Measurements from ENCODE around the gene HSPBP1. TPM values are rescaled to one million over a fixed set of nuclear protein-coding genes. Genes with fewer than 3 reads are reported as not detected.
A peak's percentile ranks its signal among the peaks of the same experiment; 100 is the strongest.

Gene HSPBP1
- total and polyA plus RNA-seq, 2 donors from 2014 or later, result 37.6 to 55.9 TPM

- intact Hi-C loops (cut with DNase I), result no loop called here
- Histone ChIP-seq H3K27me3 (ENCODE audit: control insufficient read depth, insufficient read depth, low read length) (no peaks in the 10 kb centered on the region), H3K36me3 (ENCODE audit: control insufficient read depth in 2 of 3, insufficient read depth in 3 of 3, low read length in 3 of 3) (peaks cover 0 to 4% (median 0%) of the 10 kb centered on the region in 3 donors), H3K4me1 (ENCODE audit: control insufficient read depth in 2 of 3, insufficient read depth in 2 of 3, low read depth in 1 of 3, low read length in 3 of 3) (no peaks in the 10 kb centered on the region), H3K9ac (ENCODE audit: low read length in 3 of 3) (no peak overlapping the region), H3K4me3 (ENCODE audit: low read length in 3 of 3) (no peak overlapping the region), H3K27ac (ENCODE audit: low read depth in 2 of 2, low read length in 2 of 2) (no peak overlapping the region), H3K9me3 (ENCODE audit: control insufficient read depth in 2 of 3, insufficient read depth in 1 of 3, low read length in 3 of 3) (peaks cover 0 to 7% (median 0%) of the 10 kb centered on the region in 3 donors)
- DNase-seq (no peak), FAIRE-seq (no peak)
- TF ChIP-seq CTCF (IDR thresholded peaks at IDR 0.05; ENCODE audit: borderline replicate concordance, extremely low read depth, insufficient read depth), result no peak
These were observed 41.0 kb upstream of the HSPBP1 start for GRCh38 chr19:55320844-55321419.

- Histone ChIP-seq H3K4me3 (ENCODE audit: low read length in 3 of 3) (no peak overlapping the region), H3K36me3 (ENCODE audit: control insufficient read depth in 2 of 3, insufficient read depth in 3 of 3, low read length in 3 of 3) (peaks cover 0 to 4% (median 0%) of the 10 kb centered on the region in 3 donors), H3K9me3 (ENCODE audit: control insufficient read depth in 2 of 3, insufficient read depth in 1 of 3, low read length in 3 of 3) (peaks cover 0 to 8% (median 0%) of the 10 kb centered on the region in 3 donors), H3K27ac (ENCODE audit: low read depth in 2 of 2, low read length in 2 of 2) (no peak overlapping the region), H3K9ac (ENCODE audit: low read length in 3 of 3) (no peak overlapping the region), H3K4me1 (ENCODE audit: control insufficient read depth in 2 of 3, insufficient read depth in 2 of 3, low read depth in 1 of 3, low read length in 3 of 3) (no peaks in the 10 kb centered on the region), H3K27me3 (ENCODE audit: control insufficient read depth, insufficient read depth, low read length) (no peaks in the 10 kb centered on the region)
- intact Hi-C loops (cut with DNase I), result no loop called here
- no peak for TF ChIP-seq CTCF (IDR thresholded peaks at IDR 0.05; ENCODE audit: borderline replicate concordance, extremely low read depth, insufficient read depth)
- FAIRE-seq (no peak), DNase-seq (peak; percentile 71 to 82 (median 78))
These were observed 39.9 kb upstream of the HSPBP1 start for GRCh38 chr19:55319785-55320184.

GRCh38 chr19:55316646-55317045, 36.7 kb upstream of the HSPBP1 start:
- H3K4me3 ChIP-seq (ENCODE audit: low read length in 3 of 3), result no peak overlapping the region
- H3K27me3 ChIP-seq (ENCODE audit: control insufficient read depth, insufficient read depth, low read length), result no peaks in the 10 kb centered on the region
- no peak overlapping the region for H3K27ac ChIP-seq (ENCODE audit: low read depth in 2 of 2, low read length in 2 of 2)
- intact Hi-C loops (cut with DNase I), result no loop called here
- FAIRE-seq (no peak), DNase-seq (no peak)
- H3K36me3 ChIP-seq (ENCODE audit: control insufficient read depth in 2 of 3, insufficient read depth in 3 of 3, low read length in 3 of 3), result peaks cover 0 to 4% (median 0%) of the 10 kb centered on the region in 3 donors
- no peaks in the 10 kb centered on the region for H3K4me1 ChIP-seq (ENCODE audit: control insufficient read depth in 2 of 3, insufficient read depth in 2 of 3, low read depth in 1 of 3, low read length in 3 of 3)
- no peak for TF ChIP-seq CTCF (IDR thresholded peaks at IDR 0.05; ENCODE audit: borderline replicate concordance, extremely low read depth, insufficient read depth)
- H3K9me3 ChIP-seq (ENCODE audit: control insufficient read depth in 2 of 3, insufficient read depth in 1 of 3, low read length in 3 of 3), result peaks cover 0 to 8% (median 0%) of the 10 kb centered on the region in 3 donors
- no peak overlapping the region for H3K9ac ChIP-seq (ENCODE audit: low read length in 3 of 3)
